GM12873 (cell line): Measurements from ENCODE around the gene ANAPC13.

Experiments used
- TF ChIP-seq, protein P1 (sequence below): IDR thresholded peaks from 2 replicates; pipeline ENCODE4 v1.5.1; 2012; ENCODE audit warnings: low read depth, mild to moderate bottlenecking, moderate library complexity, low read length, control low read depth; ENCODE audit not compliant: insufficient read depth; ENCODE audit errors: missing control alignments

The ANAPC13 gene

DNA sequence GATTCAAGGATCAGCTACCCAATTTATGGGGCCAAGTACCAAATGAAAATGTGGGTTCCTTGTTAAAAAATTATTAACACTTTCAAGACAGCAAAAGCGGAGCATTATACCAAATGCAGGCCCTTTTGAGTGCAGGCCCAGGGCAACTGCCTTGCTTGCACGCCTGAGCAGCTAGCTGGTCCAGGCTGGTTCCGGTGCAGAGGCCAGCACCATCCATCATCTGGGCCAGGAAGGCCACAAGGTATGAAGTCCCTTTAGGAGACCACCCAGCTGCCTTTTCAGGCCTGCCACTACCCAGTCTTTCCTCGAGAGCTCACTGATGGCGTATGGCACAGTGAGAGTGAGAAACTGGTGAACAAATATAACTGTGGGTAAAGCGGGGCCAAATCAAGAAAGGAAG lies 13.0 kb downstream of the ANAPC13 start:
- TF ChIP-seq, protein P1, sequence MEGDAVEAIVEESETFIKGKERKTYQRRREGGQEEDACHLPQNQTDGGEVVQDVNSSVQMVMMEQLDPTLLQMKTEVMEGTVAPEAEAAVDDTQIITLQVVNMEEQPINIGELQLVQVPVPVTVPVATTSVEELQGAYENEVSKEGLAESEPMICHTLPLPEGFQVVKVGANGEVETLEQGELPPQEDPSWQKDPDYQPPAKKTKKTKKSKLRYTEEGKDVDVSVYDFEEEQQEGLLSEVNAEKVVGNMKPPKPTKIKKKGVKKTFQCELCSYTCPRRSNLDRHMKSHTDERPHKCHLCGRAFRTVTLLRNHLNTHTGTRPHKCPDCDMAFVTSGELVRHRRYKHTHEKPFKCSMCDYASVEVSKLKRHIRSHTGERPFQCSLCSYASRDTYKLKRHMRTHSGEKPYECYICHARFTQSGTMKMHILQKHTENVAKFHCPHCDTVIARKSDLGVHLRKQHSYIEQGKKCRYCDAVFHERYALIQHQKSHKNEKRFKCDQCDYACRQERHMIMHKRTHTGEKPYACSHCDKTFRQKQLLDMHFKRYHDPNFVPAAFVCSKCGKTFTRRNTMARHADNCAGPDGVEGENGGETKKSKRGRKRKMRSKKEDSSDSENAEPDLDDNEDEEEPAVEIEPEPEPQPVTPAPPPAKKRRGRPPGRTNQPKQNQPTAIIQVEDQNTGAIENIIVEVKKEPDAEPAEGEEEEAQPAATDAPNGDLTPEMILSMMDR, result no peak

DNA sequence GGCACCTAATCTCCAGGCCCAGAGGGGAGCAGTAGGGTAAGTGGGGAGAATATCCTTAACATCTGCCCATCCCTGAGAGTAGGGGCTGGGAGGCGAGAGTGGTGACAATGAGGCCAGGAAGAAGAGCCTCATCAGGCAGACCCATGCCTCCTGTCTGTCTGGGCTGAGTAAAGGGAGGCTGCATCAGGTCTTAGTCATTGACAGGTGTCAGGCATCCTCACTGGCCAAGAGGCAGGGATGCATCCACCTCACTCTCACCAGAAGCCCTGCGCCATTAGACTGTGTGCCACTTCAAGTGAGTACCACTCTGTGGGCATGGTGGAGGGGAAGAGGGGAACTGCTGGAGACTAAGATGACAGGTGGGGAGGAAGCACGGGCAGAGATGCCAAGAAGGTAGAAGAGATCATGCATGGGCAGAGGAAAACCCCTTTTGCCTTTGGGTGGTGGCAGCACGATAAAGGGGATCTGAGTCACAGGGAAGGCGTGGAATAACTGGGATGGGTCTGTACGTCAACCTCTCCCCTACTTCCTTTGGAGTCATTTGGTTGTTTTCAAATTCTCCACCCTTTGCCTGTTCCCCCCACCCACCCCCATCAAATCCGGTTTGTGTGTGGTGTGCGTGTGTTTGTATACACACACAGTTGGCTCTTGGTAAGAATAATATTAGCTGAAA lies 14.1 kb downstream of the ANAPC13 start:
- TF ChIP-seq, protein P1, result no peak

DNA sequence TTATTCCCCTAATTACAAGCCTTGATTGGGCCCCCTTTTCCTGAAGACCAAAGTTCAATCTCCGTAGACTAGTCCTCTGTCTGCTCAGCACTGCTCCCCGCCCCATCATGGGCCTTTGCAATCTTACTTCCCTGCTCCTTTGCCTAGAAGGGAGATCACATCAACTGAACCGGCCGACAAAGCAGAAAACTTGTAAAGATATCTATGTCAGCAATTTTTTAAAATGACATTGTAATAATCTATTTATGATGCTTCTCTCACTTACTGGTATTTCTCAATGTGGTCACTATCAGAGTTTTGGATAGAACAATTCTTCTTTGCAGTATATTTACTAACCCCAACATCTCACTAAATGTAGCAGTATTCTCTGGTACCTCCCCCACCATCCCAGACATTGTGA lies 17.3 kb downstream of the ANAPC13 start:
- TF ChIP-seq, protein P1, result no peak

DNA sequence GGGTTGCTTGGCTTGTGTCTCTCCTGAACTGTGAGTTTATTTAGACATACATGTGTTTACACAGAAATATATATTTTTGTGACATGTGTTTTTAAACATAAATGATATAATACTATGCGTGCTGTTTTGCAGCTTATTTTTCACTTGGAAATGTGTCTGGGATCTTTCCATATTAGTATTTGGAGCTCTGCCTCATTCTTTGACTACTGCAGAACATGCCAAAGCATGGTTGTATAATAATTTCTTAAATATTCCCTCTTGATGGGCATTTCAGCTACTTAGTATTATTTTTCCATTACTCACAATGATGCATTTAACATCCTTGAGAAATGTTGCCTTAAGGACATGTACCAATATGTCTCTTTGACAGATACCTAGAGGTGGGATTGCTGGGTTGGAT lies 19.5 kb downstream of the ANAPC13 start:
- TF ChIP-seq, protein P1, result no peak

DNA sequence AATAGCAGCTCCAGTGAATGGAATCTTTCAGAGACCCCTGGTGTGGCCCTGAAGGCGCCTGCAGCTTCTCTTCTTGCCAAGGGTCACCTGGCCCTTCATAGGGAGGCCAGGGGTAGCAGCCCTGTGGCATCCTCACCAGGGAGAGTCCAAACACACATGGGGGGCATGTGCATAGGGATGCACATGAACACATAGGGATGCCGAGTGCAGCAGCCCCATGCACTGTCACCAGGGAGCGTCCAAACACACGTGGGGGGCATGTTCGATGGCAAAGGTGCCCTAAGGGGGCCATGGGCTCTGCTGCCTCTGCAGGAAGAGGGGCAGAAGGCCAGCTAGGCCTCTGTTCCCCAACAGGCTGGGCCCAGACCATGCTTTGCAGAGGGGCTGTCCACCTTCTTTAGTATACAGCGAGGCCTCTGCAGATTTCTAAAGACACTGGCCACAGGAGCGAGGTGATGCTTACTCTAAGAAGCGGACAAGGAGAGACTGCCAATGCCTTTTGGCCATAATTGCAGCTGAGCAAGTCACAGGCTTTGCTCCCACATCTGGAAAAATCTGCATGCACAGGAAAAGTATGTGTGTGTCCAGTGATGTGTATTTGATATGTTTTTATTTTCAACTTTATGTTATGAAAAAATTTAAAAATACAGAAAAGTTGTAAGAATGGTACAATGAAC lies 21.0 kb downstream of the ANAPC13 start:
- TF ChIP-seq, protein P1, result no peak

DNA sequence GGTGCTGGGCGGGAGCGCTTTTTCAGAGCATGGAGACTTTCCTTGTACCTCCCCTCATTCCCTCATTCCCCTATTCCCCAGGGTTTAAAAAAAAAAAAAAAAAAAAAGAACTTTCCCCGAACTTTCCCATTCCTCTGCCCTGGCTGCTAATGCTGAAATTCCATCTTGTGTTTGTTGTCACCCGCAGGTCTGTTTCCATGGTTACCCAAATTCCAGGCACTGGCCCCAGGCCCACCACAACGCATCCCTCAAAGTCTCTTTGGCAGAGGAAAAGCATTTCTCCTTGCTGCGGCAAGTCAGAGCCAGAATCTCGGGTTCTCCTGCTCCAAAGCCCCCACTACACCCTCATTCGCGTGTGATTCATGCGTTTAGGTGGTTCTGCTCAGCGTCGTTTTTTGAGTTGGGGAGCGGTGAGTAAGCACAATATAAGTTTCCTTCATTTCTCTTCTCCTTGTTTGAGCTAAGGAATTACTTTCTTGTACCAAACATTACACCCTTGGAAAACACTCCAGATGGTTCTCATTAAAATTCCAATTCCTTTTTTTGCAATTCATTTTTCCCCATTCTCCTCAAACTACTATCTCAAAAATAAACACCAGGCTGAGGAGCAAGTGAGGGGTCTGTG lies 21.6 kb downstream of the ANAPC13 start:
- TF ChIP-seq, protein P1, result no peak

DNA sequence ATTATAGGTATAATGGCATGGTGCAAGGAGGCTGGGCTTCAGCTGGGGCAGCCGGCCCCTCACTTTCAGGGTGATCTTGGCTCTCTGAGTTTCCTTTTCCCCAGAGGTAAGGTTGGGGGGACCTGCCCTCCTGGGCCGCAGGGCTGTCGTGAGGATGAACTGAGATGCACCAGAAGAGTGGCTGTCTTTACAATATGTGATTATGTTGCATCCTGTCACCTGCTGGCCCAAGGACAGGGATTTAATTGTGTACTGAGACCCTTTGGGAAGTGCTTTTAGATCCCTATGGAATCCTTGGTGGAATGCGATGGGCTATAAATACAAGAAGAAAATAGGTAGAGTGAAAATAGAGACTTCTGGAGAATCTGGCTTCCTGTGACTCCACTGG lies 22.1 kb downstream of the ANAPC13 start:
- TF ChIP-seq, protein P1, result no peak
